ENCODE data around the gene C1QTNF12. TPM values are rescaled to one million over a fixed set of nuclear protein-coding genes. Genes with fewer than 3 reads are reported as not detected.

Gene C1QTNF12
- 0.70 to 2.4 TPM (median 1.5 TPM) in 5 replicates for total RNA-seq (2022; extraction: Qiagen RNA extraction)

GRCh38 chr1:1246577-1247340 lies at the start of gene C1QTNF12:
TSS of gene C1QTNF12 (minus strand) at chr1:1246722. CDS start at chr1:1246690, 32 bp downstream.

GRCh38 chr1:1273512-1274298 lies 27.2 kb upstream of the C1QTNF12 start, which contains the start of gene UBE2J2:
TSS of gene UBE2J2 (minus strand) at chr1:1273854. CDS start at chr1:1267992, 5,862 bp downstream.

GRCh38 chr1:1232208-1232795 lies 14.2 kb downstream of the C1QTNF12 start, which contains the start of gene B3GALT6:
TSS of gene B3GALT6 (plus strand) at chr1:1232237. CDS start at chr1:1232279, 42 bp downstream.

GRCh38 chr1:1231400-1232207 lies 14.9 kb downstream of the C1QTNF12 start, which contains the start of gene SDF4:
TSS of gene SDF4 (minus strand) at chr1:1232001. CDS start at chr1:1228772, 3,229 bp downstream.

GRCh38 chr1:1213345-1214265 lies 32.9 kb downstream of the C1QTNF12 start, which contains the start of gene TNFRSF4:
TSS of gene TNFRSF4 (minus strand) at chr1:1214153. CDS start at chr1:1214127, 26 bp downstream.

GRCh38 chr1:1206376-1206965 lies 40.1 kb downstream of the C1QTNF12 start, which contains the start of gene TNFRSF18:
TSS of gene TNFRSF18 (minus strand) at chr1:1206592. CDS start at chr1:1206571, 21 bp downstream.

Other genes with a start within 250 kb of the C1QTNF12 start
- 21.4 to 44.8 TPM (median 36.2 TPM) in 5 replicates for gene HES4, start 246.6 kb downstream of the C1QTNF12 start, total RNA-seq (2022; extraction: Qiagen RNA extraction)
- 12.2 to 17.4 TPM (median 15.9 TPM) in 5 replicates for gene ISG15, start 233.2 kb downstream of the C1QTNF12 start, total RNA-seq (2022; extraction: Qiagen RNA extraction)
- gene AGRN, start 226.6 kb downstream of the C1QTNF12 start, total RNA-seq (2022; extraction: Qiagen RNA extraction): 56.7 to 117 TPM (median 107 TPM) in 5 replicates
- gene RNF223, start 172.4 kb downstream of the C1QTNF12 start, total RNA-seq (2022; extraction: Qiagen RNA extraction): 0.13 to 0.20 TPM (median 0.18 TPM) in 5 replicates
- 8.5 to 13.5 TPM (median 12.3 TPM) in 5 replicates for gene C1orf159, start 130.6 kb downstream of the C1QTNF12 start, total RNA-seq (2022; extraction: Qiagen RNA extraction)
- gene TTLL10, start 72.8 kb downstream of the C1QTNF12 start, total RNA-seq (2022; extraction: Qiagen RNA extraction): 0.03 TPM in 1 of 5 replicates, not detected in the others
- gene TNFRSF18, start 40.1 kb downstream of the C1QTNF12 start, total RNA-seq (2022; extraction: Qiagen RNA extraction): 0.07 TPM in 1 of 5 replicates, not detected in the others
- 0.06 to 0.15 TPM (median 0.10 TPM) in 4 of 5 replicates, not detected in the other for gene TNFRSF4, start 32.6 kb downstream of the C1QTNF12 start, total RNA-seq (2022; extraction: Qiagen RNA extraction)
- 92.5 to 135 TPM (median 132 TPM) in 5 replicates for gene SDF4, start 14.7 kb downstream of the C1QTNF12 start, total RNA-seq (2022; extraction: Qiagen RNA extraction)
- 10.7 to 17.9 TPM (median 16.5 TPM) in 5 replicates for gene B3GALT6, start 14.5 kb downstream of the C1QTNF12 start, total RNA-seq (2022; extraction: Qiagen RNA extraction)
- gene UBE2J2, start 27.1 kb upstream of the C1QTNF12 start, total RNA-seq (2022; extraction: Qiagen RNA extraction): 37.3 to 49.1 TPM (median 46.4 TPM) in 5 replicates
- gene SCNN1D, start 33.7 kb upstream of the C1QTNF12 start, total RNA-seq (2022; extraction: Qiagen RNA extraction): 0.89 to 1.4 TPM (median 1.1 TPM) in 5 replicates
- gene ACAP3, start 61.2 kb upstream of the C1QTNF12 start, total RNA-seq (2022; extraction: Qiagen RNA extraction): 5.8 to 17.5 TPM (median 13.1 TPM) in 5 replicates
- 12.1 to 23.7 TPM (median 21.1 TPM) in 5 replicates for gene PUSL1, start 61.9 kb upstream of the C1QTNF12 start, total RNA-seq (2022; extraction: Qiagen RNA extraction)
- gene INTS11, start 77.9 kb upstream of the C1QTNF12 start, total RNA-seq (2022; extraction: Qiagen RNA extraction): 45.7 to 59.9 TPM (median 58.4 TPM) in 5 replicates
- gene CPTP, start 78.1 kb upstream of the C1QTNF12 start, total RNA-seq (2022; extraction: Qiagen RNA extraction): 16.0 to 25.5 TPM (median 24.1 TPM) in 5 replicates
- gene TAS1R3, start 84.6 kb upstream of the C1QTNF12 start, total RNA-seq (2022; extraction: Qiagen RNA extraction): 0.12 to 0.21 TPM (median 0.17 TPM) in 5 replicates
- gene DVL1, start 102.7 kb upstream of the C1QTNF12 start, total RNA-seq (2022; extraction: Qiagen RNA extraction): 35.7 to 69.6 TPM (median 67.1 TPM) in 5 replicates
- 0.07 to 0.29 TPM (median 0.12 TPM) in 4 of 5 replicates, not detected in the other for gene MXRA8, start 111.8 kb upstream of the C1QTNF12 start, total RNA-seq (2022; extraction: Qiagen RNA extraction)
- gene AURKAIP1, start 128.5 kb upstream of the C1QTNF12 start, total RNA-seq (2022; extraction: Qiagen RNA extraction): 116 to 165 TPM (median 153 TPM) in 5 replicates
- 29.8 to 55.4 TPM (median 47.5 TPM) in 5 replicates for gene CCNL2, start 152.6 kb upstream of the C1QTNF12 start, total RNA-seq (2022; extraction: Qiagen RNA extraction)
- gene MRPL20, start 160.6 kb upstream of the C1QTNF12 start, total RNA-seq (2022; extraction: Qiagen RNA extraction): 122 to 160 TPM (median 123 TPM) in 5 replicates
- 0.05 TPM in 1 of 5 replicates, not detected in the others for gene ANKRD65, start 174.6 kb upstream of the C1QTNF12 start, total RNA-seq (2022; extraction: Qiagen RNA extraction)
- gene VWA1, start 189.0 kb upstream of the C1QTNF12 start, total RNA-seq (2022; extraction: Qiagen RNA extraction): 4.2 to 13.3 TPM (median 12.5 TPM) in 5 replicates
- not detected in 5 replicates for gene ATAD3C, start 203.0 kb upstream of the C1QTNF12 start, total RNA-seq (2022; extraction: Qiagen RNA extraction)
- 1.7 to 3.2 TPM (median 2.8 TPM) in 5 replicates for gene ATAD3B, start 225.0 kb upstream of the C1QTNF12 start, total RNA-seq (2022; extraction: Qiagen RNA extraction)